ENCODE results near the gene CCL26.
"Not testable (repeated sequence)": the region's sequence is repeated elsewhere in the genome, so short reads cannot be mapped to it uniquely, and the experiment has no call there.

Gene CCL26

GRCh38 chr7:75762350-75762917 lies 9.6 kb downstream of the CCL26 start:
- TF ChIP-seq SNAI2 (CRISPR knock-in tag; IDR thresholded peaks at IDR 0.05) (no peak), ZNF8 (CRISPR knock-in tag; IDR thresholded peaks at IDR 0.05) (no peak), ZNF565 (CRISPR knock-in tag; conservative IDR thresholded peaks at IDR 0.05; ENCODE audit: low read depth) (no peak), POU6F1 (CRISPR knock-in tag; IDR thresholded peaks at IDR 0.05; ENCODE audit: borderline replicate concordance, low read depth) (no peak), TOX (CRISPR knock-in tag; IDR thresholded peaks at IDR 0.05; ENCODE audit: borderline replicate concordance) (no peak), ZFP3 (CRISPR knock-in tag; IDR thresholded peaks at IDR 0.05) (no peak), PATZ1 (CRISPR knock-in tag; IDR thresholded peaks at IDR 0.05; ENCODE audit: borderline replicate concordance) (no peak), ZC3H10 (CRISPR knock-in tag; IDR thresholded peaks at IDR 0.05) (no peak), ESRRG (CRISPR knock-in tag; IDR thresholded peaks at IDR 0.05) (no peak), OSR1 (CRISPR knock-in tag; IDR thresholded peaks at IDR 0.05) (no peak), CSDC2 (CRISPR knock-in tag; IDR thresholded peaks at IDR 0.05) (no peak), BACH2 (CRISPR knock-in tag; IDR thresholded peaks at IDR 0.05; ENCODE audit: borderline replicate concordance) (no peak)
- peak; percentile 98 for ATAC-seq

DNA sequence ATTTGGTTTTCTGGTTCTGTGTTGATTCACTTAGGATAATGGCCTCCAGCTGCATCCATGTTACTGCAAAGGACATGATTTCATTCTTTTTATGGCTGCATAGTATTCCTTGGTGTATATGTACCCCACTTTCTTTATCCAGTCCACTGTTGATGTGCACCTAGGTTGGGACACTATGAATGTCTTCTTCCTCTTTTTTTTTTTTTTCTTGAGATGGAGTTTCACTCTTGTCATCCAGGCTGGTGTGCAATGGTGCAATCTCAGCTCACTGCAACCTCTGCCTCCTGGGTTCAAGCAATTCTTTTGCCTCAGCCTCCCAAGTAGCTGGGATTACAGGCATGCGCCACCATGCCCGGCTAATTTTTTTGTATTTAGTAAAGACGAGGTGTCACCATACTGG lies 10.2 kb downstream of the CCL26 start:
- ATAC-seq = not testable (repeated sequence)

GRCh38 chr7:75758491-75758890 lies 13.5 kb downstream of the CCL26 start:
- ATAC-seq = no peak
- no peak for TF ChIP-seq ZNF70 (CRISPR knock-in tag; IDR thresholded peaks at IDR 0.05)

- no peak for TF ChIP-seq PATZ1 (CRISPR knock-in tag; IDR thresholded peaks at IDR 0.05; ENCODE audit: borderline replicate concordance)
- no peak for ATAC-seq
Observed at GRCh38 chr7:75757860-75758259, 14.2 kb downstream of the CCL26 start.

DNA sequence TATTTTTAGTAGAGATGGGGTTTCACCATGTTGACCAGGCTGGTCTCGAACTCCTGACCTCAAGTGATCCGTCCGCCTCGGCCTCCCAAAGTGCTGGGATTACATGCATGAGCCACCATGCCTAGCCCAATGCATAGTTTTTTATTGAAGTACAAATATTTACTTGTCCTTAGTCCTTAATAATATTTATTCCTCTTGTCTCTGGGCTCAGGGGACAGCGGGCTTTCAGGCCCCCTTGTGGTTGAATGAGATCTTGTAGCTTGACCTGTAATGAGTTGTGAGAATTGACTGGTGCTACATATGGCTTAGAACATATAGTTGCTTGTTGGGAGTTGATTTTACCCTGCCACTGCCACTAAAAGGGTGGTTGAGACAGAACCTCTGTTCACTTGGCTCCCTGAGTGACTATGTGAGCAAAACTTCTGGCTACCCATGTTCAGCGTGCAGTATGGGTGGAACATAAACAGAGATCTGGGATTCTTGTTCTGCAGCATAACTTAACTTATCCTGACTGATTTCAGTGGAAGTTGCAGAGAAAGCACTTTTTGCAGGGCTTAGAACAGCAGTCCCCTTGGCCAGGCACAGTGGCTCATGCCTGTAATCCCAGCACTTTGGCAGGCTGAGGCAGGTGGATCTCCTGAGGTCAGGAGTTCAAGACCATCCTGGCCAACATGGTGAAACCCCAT lies 14.9 kb downstream of the CCL26 start:
- ATAC-seq = peak; percentile 87
- TF ChIP-seq PATZ1 (CRISPR knock-in tag; IDR thresholded peaks at IDR 0.05; ENCODE audit: borderline replicate concordance) (no peak), SNAI2 (CRISPR knock-in tag; IDR thresholded peaks at IDR 0.05) (no peak), PPARA (CRISPR knock-in tag; IDR thresholded peaks at IDR 0.05; ENCODE audit: borderline replicate concordance) (no peak), CSDC2 (CRISPR knock-in tag; IDR thresholded peaks at IDR 0.05) (no peak), RARB (CRISPR knock-in tag; IDR thresholded peaks at IDR 0.05) (no peak), ZC3H10 (CRISPR knock-in tag; IDR thresholded peaks at IDR 0.05) (no peak), ISL1 (CRISPR knock-in tag; IDR thresholded peaks at IDR 0.05) (no peak), ARNTL (CRISPR knock-in tag; IDR thresholded peaks at IDR 0.05; ENCODE audit: borderline replicate concordance, low read depth) (no peak)

Data from SK-N-SH treated with all-trans-retinoic acid at 6 μM for 48 hours (cell line).